HG03196 (cell line): ENCODE data around the gene SOCS7.

Experiments used
- ATAC-seq: cut with Tn5 transposase; IDR thresholded peaks from one replicate; pipeline ENCODE4 v1.9.1; 2021; ENCODE audit not compliant: unreplicated experiment

The SOCS7 gene

GRCh38 chr17:38334480-38335364, 16.9 kb upstream of the SOCS7 start:
- no peak for ATAC-seq

- no peak for ATAC-seq
These were observed 14.8 kb upstream of the SOCS7 start for GRCh38 chr17:38336838-38337237.

- ATAC-seq: no peak
These were observed 13.6 kb upstream of the SOCS7 start for GRCh38 chr17:38338053-38338452.

GRCh38 chr17:38338535-38338934, 13.1 kb upstream of the SOCS7 start:
- ATAC-seq: no peak

- ATAC-seq: no peak
These were observed 11.8 kb upstream of the SOCS7 start for GRCh38 chr17:38339891-38340290.

- no peak for ATAC-seq
These were observed 10.5 kb upstream of the SOCS7 start for GRCh38 chr17:38341035-38341721.

- no peak for ATAC-seq
These were observed 8.6 kb upstream of the SOCS7 start for GRCh38 chr17:38342886-38343607.

- no peak for ATAC-seq
These were observed 7.8 kb upstream of the SOCS7 start, which contains the start of gene GPR179 for GRCh38 chr17:38343608-38344419. Gene GPR179 (minus strand): TSS chr17:38343956. CDS start chr17:38343789, 167 bp downstream.

- ATAC-seq: no peak
These were observed 7.3 kb upstream of the SOCS7 start for GRCh38 chr17:38344420-38344745.

GRCh38 chr17:38345743-38346142, 5.9 kb upstream of the SOCS7 start:
- ATAC-seq: no peak

- ATAC-seq: no peak
These were observed 2.4 kb upstream of the SOCS7 start for GRCh38 chr17:38349097-38349730.

- no peak for ATAC-seq
These were observed 1.6 kb upstream of the SOCS7 start for GRCh38 chr17:38350035-38350434.

GRCh38 chr17:38352245-38353085, 821 bp downstream of the SOCS7 start:
- ATAC-seq: no peak

GRCh38 chr17:38353086-38353604, 1.5 kb downstream of the SOCS7 start:
- no peak for ATAC-seq

- ATAC-seq: no peak
These were observed 2.0 kb downstream of the SOCS7 start for GRCh38 chr17:38353668-38354067.

GRCh38 chr17:38354466-38354865, 2.8 kb downstream of the SOCS7 start:
- no peak for ATAC-seq

- no peak for ATAC-seq
These were observed 3.6 kb downstream of the SOCS7 start for GRCh38 chr17:38355251-38355650.

- no peak for ATAC-seq
These were observed 6.0 kb downstream of the SOCS7 start for GRCh38 chr17:38357486-38358123.
